Measurements from ENCODE around the gene BCAM. TPM values are rescaled to one million over a fixed set of nuclear protein-coding genes. Genes with fewer than 3 reads are reported as not detected.

BCAM gene
- total and polyA plus RNA-seq, 7 donors: 12.5 to 44.9 (median 20.0) TPM

GRCh38 chr19:44811122-44811419, 2.2 kb downstream of the BCAM start:
- H3K4me1 ChIP-seq: peaks cover 18% of the 10 kb centered on the region

GRCh38 chr19:44812142-44812718, 3.3 kb downstream of the BCAM start:
- no peak overlapping the region for H3K4me3 ChIP-seq

More at GRCh38 chr19:44811122-44811419, 2.2 kb downstream of the BCAM start:
- no peaks in the 10 kb centered on the region for H3K27me3 ChIP-seq (ENCODE audit: insufficient read depth in 3 of 3, low read length in 2 of 3)
- no peak overlapping the region for H3K27ac ChIP-seq
- no peak for DNase-seq
- H3K4me3 ChIP-seq: no peak overlapping the region
- WGBS, 3 donors: 90 to 91% (median 90%) methylated on average over 7 of the region's 7 CpGs
- ATAC-seq: no peak
- TF ChIP-seq CTCF (IDR thresholded peaks at IDR 0.05): no peak
- no peaks in the 10 kb centered on the region for H3K9me3 ChIP-seq
- peaks cover 0 to 18% of the 10 kb centered on the region in 2 donors for H3K36me3 ChIP-seq (ENCODE audit: insufficient read depth in 1 of 2, low read depth in 1 of 2)
- intact Hi-C loops (cut with DNase I): no loop called here

GRCh38 chr19:44813070-44813840, 4.4 kb downstream of the BCAM start:
- Histone ChIP-seq H3K27ac (no peak overlapping the region), H3K9me3 (no peaks in the 10 kb centered on the region), H3K36me3 (ENCODE audit: insufficient read depth in 1 of 2, low read depth in 1 of 2) (peaks cover 0 to 18% of the 10 kb centered on the region in 2 donors), H3K4me1 (peaks cover 14% of the 10 kb centered on the region), H3K4me3 (no peak overlapping the region), H3K27me3 (ENCODE audit: insufficient read depth in 3 of 3, low read length in 2 of 3) (no peaks in the 10 kb centered on the region)
- WGBS, 3 donors: 85 to 88% (median 87%) methylated on average over 31 to 38 of the region's 38 CpGs
- no peak for TF ChIP-seq CTCF (IDR thresholded peaks at IDR 0.05)
- no peak for DNase-seq
- intact Hi-C loops (cut with DNase I): no loop called here
- no peak for ATAC-seq

More at GRCh38 chr19:44812142-44812718, 3.3 kb downstream of the BCAM start:
- Histone ChIP-seq H3K4me1 (peaks cover 18% of the 10 kb centered on the region), H3K27me3 (ENCODE audit: insufficient read depth in 3 of 3, low read length in 2 of 3) (no peaks in the 10 kb centered on the region), H3K9me3 (no peaks in the 10 kb centered on the region), H3K36me3 (ENCODE audit: insufficient read depth in 1 of 2, low read depth in 1 of 2) (peaks cover 0 to 18% of the 10 kb centered on the region in 2 donors), H3K27ac (no peak overlapping the region)
- WGBS, 3 donors: 84 to 89% (median 87%) methylated on average over 28 of the region's 28 CpGs
- no peak for ATAC-seq
- TF ChIP-seq CTCF (IDR thresholded peaks at IDR 0.05): no peak
- DNase-seq: no peak
- intact Hi-C loops (cut with DNase I): no loop called here

GRCh38 chr19:44813841-44814470, 5.1 kb downstream of the BCAM start:
- no peak overlapping the region for H3K4me3 ChIP-seq
- 91 to 92% (median 92%) methylated on average over 16 of the region's 16 CpGs for WGBS, 3 donors
- no peaks in the 10 kb centered on the region for H3K9me3 ChIP-seq
- H3K36me3 ChIP-seq (ENCODE audit: insufficient read depth in 1 of 2, low read depth in 1 of 2): peaks cover 0 to 18% of the 10 kb centered on the region in 2 donors
- no peak overlapping the region for H3K27ac ChIP-seq
- DNase-seq (no peak), ATAC-seq (no peak)
- H3K4me1 ChIP-seq: peaks cover 10% of the 10 kb centered on the region
- TF ChIP-seq CTCF (IDR thresholded peaks at IDR 0.05): no peak
- no peaks in the 10 kb centered on the region for H3K27me3 ChIP-seq (ENCODE audit: insufficient read depth in 3 of 3, low read length in 2 of 3)
- intact Hi-C loops (cut with DNase I): no loop called here
